Memory B cell (primary cell): ENCODE measurements around the gene IQSEC2.

Experiments used
- ATAC-seq: fragments of 150-1000 bp; cut with Tn5 transposase; 2 replicates; pipeline ENCODE4 v1.10.0; 2021; ENCODE audit warnings: low read depth, mild to moderate bottlenecking, moderate library complexity
- DNase-seq, 2 donors: peaks; one replicate each; pipeline ENCODE4 v3.0.0; 2022; ENCODE audit warnings: low spot score in 2 of 2
- H3K27ac Mint-ChIP-seq: one replicate; pipeline ENCODE4 v1.8.0; 2022; ENCODE audit warnings: mild to moderate bottlenecking, moderate library complexity, mixed read lengths
- H3K27me3 Mint-ChIP-seq: one replicate; pipeline ENCODE4 v1.8.0; 2022; ENCODE audit warnings: mixed read lengths
- H3K36me3 Mint-ChIP-seq: one replicate; pipeline ENCODE4 v1.8.0; 2022; ENCODE audit warnings: mild to moderate bottlenecking, mixed read lengths
- H3K4me1 Mint-ChIP-seq: one replicate; pipeline ENCODE4 v1.8.0; 2022; ENCODE audit warnings: mixed read lengths
- H3K4me3 Mint-ChIP-seq: one replicate; pipeline ENCODE4 v1.8.0; 2022; ENCODE audit warnings: mild to moderate bottlenecking, moderate library complexity, mixed read lengths
- H3K9me3 Mint-ChIP-seq: one replicate; pipeline ENCODE4 v1.8.0; 2022; ENCODE audit warnings: mixed read lengths

Gene IQSEC2

GRCh38 chrX:53266914-53267313 lies 14.5 kb downstream of the IQSEC2 start:
- no peaks in the 10 kb centered on the region for H3K9me3 Mint-ChIP-seq
- H3K36me3 Mint-ChIP-seq: no peaks in the 10 kb centered on the region
- H3K27me3 Mint-ChIP-seq: peaks cover 18% of the 10 kb centered on the region
- ATAC-seq: no peak
- H3K4me3 Mint-ChIP-seq: no peak overlapping the region
- no peak for DNase-seq
- H3K27ac Mint-ChIP-seq: no peak overlapping the region
- no peaks in the 10 kb centered on the region for H3K4me1 Mint-ChIP-seq

- Mint-ChIP-seq H3K4me3 (no peak overlapping the region), H3K4me1 (peaks cover 4% of the 10 kb centered on the region), H3K27ac (no peak overlapping the region), H3K36me3 (no peaks in the 10 kb centered on the region), H3K9me3 (no peaks in the 10 kb centered on the region), H3K27me3 (peaks cover 18% of the 10 kb centered on the region)
- ATAC-seq (no peak), DNase-seq (no peak)
These were observed 15.4 kb downstream of the IQSEC2 start for GRCh38 chrX:53265771-53266574.

GRCh38 chrX:53263597-53264094 lies 17.7 kb downstream of the IQSEC2 start:
- H3K27ac Mint-ChIP-seq: no peak overlapping the region
- H3K27me3 Mint-ChIP-seq: peaks cover 18% of the 10 kb centered on the region
- no peaks in the 10 kb centered on the region for H3K9me3 Mint-ChIP-seq
- ATAC-seq (no peak), DNase-seq (no peak)
- peaks cover 4% of the 10 kb centered on the region for H3K4me1 Mint-ChIP-seq
- H3K36me3 Mint-ChIP-seq: no peaks in the 10 kb centered on the region
- H3K4me3 Mint-ChIP-seq: no peak overlapping the region

- H3K27me3 Mint-ChIP-seq: peaks cover 19% of the 10 kb centered on the region
- H3K27ac Mint-ChIP-seq: no peak overlapping the region
- DNase-seq (no peak), ATAC-seq (no peak)
- peaks cover 4% of the 10 kb centered on the region for H3K4me1 Mint-ChIP-seq
- H3K4me3 Mint-ChIP-seq: no peak overlapping the region
- no peaks in the 10 kb centered on the region for H3K9me3 Mint-ChIP-seq
- H3K36me3 Mint-ChIP-seq: no peaks in the 10 kb centered on the region
These were observed 18.4 kb downstream of the IQSEC2 start for GRCh38 chrX:53262918-53263394.

- Mint-ChIP-seq H3K4me3 (no peak overlapping the region), H3K27ac (no peak overlapping the region), H3K27me3 (peaks cover 22% of the 10 kb centered on the region), H3K4me1 (peaks cover 4% of the 10 kb centered on the region), H3K9me3 (no peaks in the 10 kb centered on the region), H3K36me3 (no peaks in the 10 kb centered on the region)
- no peak for ATAC-seq
- DNase-seq: no peak
These were observed 19.0 kb downstream of the IQSEC2 start for GRCh38 chrX:53262189-53262917.

- Mint-ChIP-seq H3K4me1 (peaks cover 4% of the 10 kb centered on the region), H3K27ac (no peak overlapping the region), H3K36me3 (no peaks in the 10 kb centered on the region), H3K4me3 (no peak overlapping the region), H3K27me3 (peaks cover 23% of the 10 kb centered on the region), H3K9me3 (no peaks in the 10 kb centered on the region)
- ATAC-seq (no peak), DNase-seq (no peak)
These were observed 19.9 kb downstream of the IQSEC2 start for GRCh38 chrX:53261355-53261972.

- Mint-ChIP-seq H3K27ac (no peak overlapping the region), H3K36me3 (no peaks in the 10 kb centered on the region), H3K27me3 (peaks cover 20% of the 10 kb centered on the region), H3K4me3 (no peak overlapping the region), H3K4me1 (peaks cover 4% of the 10 kb centered on the region), H3K9me3 (no peaks in the 10 kb centered on the region)
- DNase-seq: no peak
- no peak for ATAC-seq
These were observed 20.5 kb downstream of the IQSEC2 start for GRCh38 chrX:53260836-53261235.

GRCh38 chrX:53257670-53258423 lies 23.5 kb downstream of the IQSEC2 start:
- Mint-ChIP-seq H3K9me3 (no peaks in the 10 kb centered on the region), H3K4me3 (no peak overlapping the region), H3K27ac (no peak overlapping the region), H3K36me3 (no peaks in the 10 kb centered on the region), H3K27me3 (peaks cover 6% of the 10 kb centered on the region), H3K4me1 (peaks cover 4% of the 10 kb centered on the region)
- no peak for DNase-seq
- ATAC-seq: no peak

- ATAC-seq (no peak), DNase-seq (no peak)
- peaks cover 6% of the 10 kb centered on the region for H3K27me3 Mint-ChIP-seq
- H3K27ac Mint-ChIP-seq: no peak overlapping the region
- H3K36me3 Mint-ChIP-seq: no peaks in the 10 kb centered on the region
- peaks cover 4% of the 10 kb centered on the region for H3K4me1 Mint-ChIP-seq
- H3K4me3 Mint-ChIP-seq: no peak overlapping the region
- no peaks in the 10 kb centered on the region for H3K9me3 Mint-ChIP-seq
These were observed 24.2 kb downstream of the IQSEC2 start for GRCh38 chrX:53257166-53257565.

GRCh38 chrX:53256446-53257041 lies 24.8 kb downstream of the IQSEC2 start:
- ATAC-seq: no peak
- no peaks in the 10 kb centered on the region for H3K36me3 Mint-ChIP-seq
- H3K9me3 Mint-ChIP-seq: no peaks in the 10 kb centered on the region
- no peak for DNase-seq
- peaks cover 3% of the 10 kb centered on the region for H3K4me1 Mint-ChIP-seq
- H3K27ac Mint-ChIP-seq: no peak overlapping the region
- H3K4me3 Mint-ChIP-seq: no peak overlapping the region
- peaks cover 6% of the 10 kb centered on the region for H3K27me3 Mint-ChIP-seq

- H3K27me3 Mint-ChIP-seq: peaks cover 6% of the 10 kb centered on the region
- H3K9me3 Mint-ChIP-seq: no peaks in the 10 kb centered on the region
- no peaks in the 10 kb centered on the region for H3K36me3 Mint-ChIP-seq
- no peaks in the 10 kb centered on the region for H3K4me1 Mint-ChIP-seq
- no peak overlapping the region for H3K27ac Mint-ChIP-seq
- no peak for ATAC-seq
- DNase-seq: no peak
- H3K4me3 Mint-ChIP-seq: no peak overlapping the region
These were observed 25.6 kb downstream of the IQSEC2 start for GRCh38 chrX:53255738-53256191.

- no peak overlapping the region for H3K27ac Mint-ChIP-seq
- no peak overlapping the region for H3K4me3 Mint-ChIP-seq
- H3K36me3 Mint-ChIP-seq: no peaks in the 10 kb centered on the region
- H3K27me3 Mint-ChIP-seq: peaks cover 6% of the 10 kb centered on the region
- DNase-seq (no peak), ATAC-seq (no peak)
- H3K4me1 Mint-ChIP-seq: no peaks in the 10 kb centered on the region
- no peaks in the 10 kb centered on the region for H3K9me3 Mint-ChIP-seq
These were observed 26.6 kb downstream of the IQSEC2 start for GRCh38 chrX:53254570-53255461.
